ENCODE results near the gene C10orf120.

C10orf120 gene

GRCh38 chr10:122660696-122661095 lies 39.0 kb downstream of the C10orf120 start:
- no peak for DNase-seq (ENCODE audit: low read depth, low spot score)

DNA sequence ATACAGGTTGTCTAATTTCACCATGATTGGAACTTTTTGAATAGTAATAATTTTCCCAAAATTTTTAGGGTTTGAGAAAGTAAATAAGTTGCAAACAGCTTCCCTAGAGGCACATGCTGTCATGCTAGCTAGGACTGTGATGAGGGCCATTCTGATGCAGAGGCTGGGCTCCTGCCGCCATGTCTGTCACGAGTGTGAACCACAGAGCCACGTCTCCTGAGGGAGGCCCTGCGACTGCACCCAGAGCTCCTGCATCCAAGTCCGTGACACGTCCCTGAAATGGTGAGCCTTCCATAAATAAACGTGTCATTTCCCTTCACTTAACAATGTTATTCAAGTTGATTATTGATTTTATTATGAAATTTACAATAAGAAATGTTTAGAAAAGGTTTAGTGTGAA lies 40.0 kb downstream of the C10orf120 start:
- DNase-seq (ENCODE audit: low read depth, low spot score): no peak

GRCh38 chr10:122659126-122659525 lies 40.5 kb downstream of the C10orf120 start:
- no peak for DNase-seq (ENCODE audit: low read depth, low spot score)

DNA sequence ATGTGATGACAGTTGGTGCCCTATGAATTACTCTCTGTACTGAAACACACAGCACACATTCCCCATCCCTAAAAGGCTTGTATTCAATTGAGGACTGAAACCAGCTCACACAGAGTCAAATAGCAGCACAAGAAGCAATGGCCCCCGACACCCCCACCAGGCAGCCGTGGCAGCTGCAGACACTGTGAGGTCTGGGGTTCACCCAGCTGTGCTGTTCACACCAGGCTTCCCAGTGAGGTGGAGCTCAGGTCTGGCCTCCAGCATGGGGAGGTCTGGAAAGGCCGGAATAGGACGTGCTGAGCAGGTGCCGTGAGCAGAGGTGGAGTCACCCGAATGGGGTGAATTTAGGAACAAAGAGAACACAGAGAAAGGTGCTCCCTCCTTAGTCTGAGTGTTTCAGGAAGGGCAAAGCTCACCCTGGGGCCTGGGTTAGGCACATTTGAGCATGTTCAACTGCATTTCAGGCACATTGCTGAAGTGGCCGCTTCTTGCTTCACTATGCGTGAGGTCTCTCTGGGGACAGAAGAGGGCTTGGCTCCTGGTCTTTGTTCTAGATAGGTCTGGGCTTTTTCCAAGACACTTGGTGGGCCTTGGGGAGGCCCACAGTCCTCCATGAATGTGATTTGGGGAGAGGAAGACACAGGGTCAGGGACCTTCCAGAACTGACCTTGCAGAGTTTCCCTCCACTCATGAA lies 41.1 kb downstream of the C10orf120 start:
- DNase-seq (ENCODE audit: low read depth, low spot score): no peak

DNA sequence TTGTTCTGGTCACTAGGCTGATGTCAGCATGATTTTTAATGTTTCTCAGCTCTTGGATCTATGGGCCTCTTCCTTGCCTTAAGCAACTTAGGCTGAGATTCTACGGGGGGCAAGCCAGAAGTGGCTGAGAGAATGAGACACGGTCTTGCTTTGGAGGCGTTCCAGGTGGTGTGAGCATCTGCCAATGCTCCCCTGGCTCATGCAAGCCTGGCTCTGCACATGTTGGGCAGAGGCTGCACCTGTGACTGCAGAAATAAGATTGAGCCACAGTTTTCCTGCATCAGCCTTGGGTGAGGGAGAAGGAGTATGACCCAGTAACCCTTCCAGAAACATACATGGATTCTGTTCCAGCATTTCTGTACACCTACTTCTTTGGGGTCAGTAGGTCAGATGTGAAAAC lies 41.9 kb downstream of the C10orf120 start:
- no peak for DNase-seq (ENCODE audit: low read depth, low spot score)

- no peak for DNase-seq (ENCODE audit: low read depth, low spot score)
These were observed 42.4 kb downstream of the C10orf120 start for GRCh38 chr10:122657255-122657654.

GRCh38 chr10:122656741-122657140 lies 42.9 kb downstream of the C10orf120 start:
- DNase-seq (ENCODE audit: low read depth, low spot score): no peak

DNA sequence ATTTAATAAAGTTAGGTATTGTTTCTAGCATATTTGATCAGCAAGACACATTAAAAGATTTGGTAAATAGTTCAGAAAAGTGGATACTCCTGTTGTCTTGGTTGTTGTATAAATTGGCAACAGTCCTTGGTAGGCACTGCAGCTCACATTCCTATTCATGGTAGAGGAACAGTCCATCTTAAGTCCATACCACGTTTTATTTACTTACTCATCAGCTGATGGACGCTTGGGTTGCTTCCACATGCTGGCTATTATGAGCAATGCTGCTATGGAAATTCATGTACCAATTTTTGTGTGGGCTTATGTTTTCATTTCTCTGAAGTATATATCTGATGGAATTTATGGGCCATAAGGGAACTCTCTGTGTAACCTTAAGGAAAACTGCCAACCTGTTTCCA lies 43.3 kb downstream of the C10orf120 start:
- DNase-seq (ENCODE audit: low read depth, low spot score): no peak

DNA sequence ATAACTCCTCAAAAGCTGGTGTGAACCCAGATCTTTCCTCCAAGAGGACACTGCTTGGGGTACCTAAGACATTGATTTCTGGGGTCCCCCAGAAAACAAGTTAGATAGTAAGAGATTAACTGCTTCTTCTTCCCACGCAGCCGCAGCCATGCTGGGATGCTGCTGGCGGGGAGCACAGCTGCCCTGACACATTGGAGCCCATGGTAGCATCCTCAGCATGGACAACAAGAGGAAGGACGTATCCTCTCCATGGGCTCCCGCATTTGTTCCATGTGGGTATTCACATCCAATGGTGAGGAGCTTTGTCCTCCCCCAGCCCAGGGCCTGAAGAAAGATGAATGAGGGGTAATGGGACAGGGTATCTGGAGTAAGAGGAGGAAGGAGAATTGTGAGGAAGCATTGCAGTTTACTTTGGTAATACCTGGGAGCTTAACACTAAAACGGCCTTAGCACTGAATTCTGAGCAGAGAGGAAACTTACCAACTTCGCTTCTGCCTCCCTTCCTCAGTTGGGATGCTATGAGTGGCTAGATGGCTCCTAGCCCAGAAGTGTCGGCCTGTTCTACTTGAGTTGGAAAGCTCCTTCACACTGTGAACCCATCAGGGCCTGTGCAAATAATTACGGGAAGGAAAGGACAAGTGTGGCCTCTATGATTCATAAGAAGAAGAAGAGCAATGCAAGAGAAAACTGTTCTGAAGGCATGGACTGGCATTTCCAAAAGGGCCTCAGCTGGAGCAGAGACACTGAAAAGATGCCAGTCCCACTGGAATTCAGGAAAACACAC lies 43.9 kb downstream of the C10orf120 start:
- DNase-seq (ENCODE audit: low read depth, low spot score): no peak

DNA sequence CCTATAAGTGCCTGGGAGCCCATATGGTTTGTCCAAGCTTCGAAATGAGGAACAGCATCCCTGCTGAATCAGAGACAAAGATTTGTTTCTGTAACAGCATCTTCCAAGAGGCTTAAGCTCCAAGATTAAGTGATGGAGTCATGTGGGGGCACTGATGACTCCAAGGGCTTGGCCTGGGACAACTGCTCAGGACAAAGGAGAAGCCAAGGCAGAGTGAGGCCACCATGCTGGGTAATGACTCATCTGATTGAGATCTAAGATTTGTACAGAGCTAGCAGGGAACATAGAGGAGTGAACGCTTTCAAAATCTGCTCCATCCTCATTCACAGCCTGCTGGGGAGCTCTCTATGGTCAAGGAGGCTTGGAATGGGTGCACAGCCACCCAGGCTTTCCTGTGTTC lies 49.3 kb downstream of the C10orf120 start:
- DNase-seq (ENCODE audit: low read depth, low spot score): no peak

DNA sequence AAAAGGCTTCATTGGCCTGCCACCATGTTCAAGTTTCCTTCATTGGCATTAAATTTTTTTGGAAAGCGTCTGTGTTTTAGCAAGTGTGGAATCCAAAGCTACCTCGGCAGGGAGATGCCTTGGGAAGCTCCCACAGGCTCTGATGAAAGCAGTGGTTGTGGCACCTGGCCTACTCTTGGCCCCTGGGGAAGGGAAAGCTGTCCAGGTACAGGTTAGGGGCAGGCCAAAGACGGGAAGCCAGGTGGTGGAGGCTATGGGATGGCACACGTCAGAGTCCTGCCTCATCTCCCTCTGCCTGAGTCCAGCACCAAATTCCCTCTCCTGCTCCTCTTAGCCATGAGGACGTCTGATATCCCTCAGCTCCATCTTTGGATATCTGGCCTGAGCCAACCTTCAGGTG lies 49.7 kb downstream of the C10orf120 start:
- DNase-seq (ENCODE audit: low read depth, low spot score): no peak

GRCh38 chr10:122648599-122649428 lies 50.8 kb downstream of the C10orf120 start:
- DNase-seq (ENCODE audit: low read depth, low spot score): peak; percentile 62
